HuH-7 (cell line): ENCODE results near the gene TMEM176A.

Experiments
- DNase-seq: peaks from one replicate; pipeline ENCODE4 v3.0.0; 2011; ENCODE audit warnings: low spot score

Gene TMEM176A

GRCh38 chr7:150820148-150820547 lies 19.6 kb downstream of the TMEM176A start:
- DNase-seq = no peak

DNA sequence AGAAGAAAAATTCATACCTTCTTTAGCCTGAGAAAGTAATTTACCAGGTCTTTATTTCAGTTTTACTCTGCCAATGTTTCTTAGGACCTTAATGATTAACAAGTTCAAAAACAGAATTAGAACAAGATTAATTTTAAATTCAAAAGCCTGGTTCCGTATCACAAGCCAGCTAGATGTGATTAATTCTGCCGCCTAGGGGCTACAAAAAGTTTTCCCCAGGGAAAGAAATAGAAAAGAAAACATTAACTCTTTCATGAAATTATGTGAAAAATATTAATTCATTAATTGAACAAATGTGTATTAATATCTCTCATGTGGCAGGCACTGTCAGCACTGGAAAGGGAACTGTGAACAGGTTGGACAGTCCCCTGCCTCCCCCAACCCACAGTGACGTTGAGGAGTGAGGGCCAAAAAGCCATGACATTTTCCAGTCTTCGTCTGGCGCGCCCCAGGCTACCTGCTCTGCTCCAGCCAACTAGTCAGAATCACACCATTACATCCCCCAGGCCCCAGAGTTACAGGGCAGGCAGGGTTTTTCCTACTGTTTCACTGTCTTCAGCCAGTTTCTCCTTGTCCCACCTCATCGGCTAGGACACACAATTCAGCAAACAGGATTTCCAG lies 20.1 kb downstream of the TMEM176A start:
- no peak for DNase-seq

- DNase-seq = no peak
These were observed 22.5 kb downstream of the TMEM176A start for GRCh38 chr7:150823043-150823442.

- no peak for DNase-seq
These were observed 23.0 kb downstream of the TMEM176A start for GRCh38 chr7:150823484-150824126.

- no peak for DNase-seq
These were observed 24.0 kb downstream of the TMEM176A start for GRCh38 chr7:150824379-150825177.

- no peak for DNase-seq
These were observed 25.7 kb downstream of the TMEM176A start for GRCh38 chr7:150826061-150826849.

GRCh38 chr7:150828384-150828783 lies 27.8 kb downstream of the TMEM176A start:
- no peak for DNase-seq

GRCh38 chr7:150829426-150829825 lies 28.9 kb downstream of the TMEM176A start:
- no peak for DNase-seq

DNA sequence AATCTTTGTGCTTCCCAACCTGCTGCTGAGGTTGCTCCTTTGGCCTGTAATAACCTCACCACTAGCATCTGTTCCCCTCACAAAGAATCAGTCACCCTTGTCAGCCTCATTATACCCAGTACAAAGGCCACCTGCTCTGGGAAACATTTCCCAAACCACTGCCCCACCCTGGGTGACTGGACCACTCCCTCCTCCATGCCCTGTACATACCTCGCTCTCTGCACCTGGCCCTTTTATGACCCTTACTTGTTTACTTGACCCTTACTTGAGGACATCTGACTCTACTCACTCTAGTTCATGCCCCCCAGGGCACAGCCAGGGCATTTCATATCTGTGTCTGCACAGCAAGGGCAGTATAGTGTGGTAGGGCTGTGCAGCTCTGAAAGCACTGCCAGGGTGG lies 30.4 kb downstream of the TMEM176A start:
- DNase-seq = peak; percentile 74

DNA sequence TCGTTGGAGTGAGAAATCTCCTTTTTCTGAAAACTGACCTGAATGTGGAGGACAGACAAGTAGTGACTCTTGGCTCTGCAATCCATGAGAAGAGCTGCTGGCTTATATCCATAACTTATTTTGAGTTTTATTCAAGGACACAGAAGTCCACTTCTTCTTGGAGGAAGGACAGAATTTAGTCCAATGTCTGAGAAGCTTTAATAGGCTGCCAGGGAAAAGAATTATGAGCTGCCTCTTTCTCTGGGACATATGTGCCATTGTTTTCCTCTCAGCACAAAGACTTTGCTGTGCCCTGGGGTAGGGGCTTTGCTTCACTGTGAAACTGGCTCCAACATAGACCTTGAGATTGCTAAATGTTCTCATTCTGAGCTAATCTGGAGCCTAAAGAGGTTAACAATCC lies 31.3 kb downstream of the TMEM176A start:
- no peak for DNase-seq

DNA sequence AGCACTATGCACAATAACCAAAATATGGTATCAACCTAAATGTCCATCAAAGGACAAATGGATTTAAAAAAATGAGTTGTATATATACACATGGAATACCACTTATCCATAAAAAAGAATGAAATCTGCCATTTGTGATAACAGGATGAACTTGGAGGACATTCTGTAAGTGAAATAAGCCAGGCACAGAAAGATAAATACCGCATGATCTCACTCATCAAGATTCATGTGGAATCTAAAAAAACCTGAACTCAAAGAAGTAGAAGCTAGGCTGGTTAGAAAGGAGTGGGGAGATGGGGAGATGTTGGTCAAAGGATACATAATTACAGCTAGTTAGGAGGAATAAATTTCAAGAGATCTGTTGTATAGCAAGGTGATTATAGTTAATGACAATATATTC lies 34.5 kb downstream of the TMEM176A start:
- no peak for DNase-seq

GRCh38 chr7:150835702-150836280 lies 35.2 kb downstream of the TMEM176A start:
- DNase-seq = no peak

- no peak for DNase-seq
These were observed 38.5 kb downstream of the TMEM176A start for GRCh38 chr7:150838965-150839650.

GRCh38 chr7:150842018-150842417 lies 41.4 kb downstream of the TMEM176A start:
- DNase-seq = no peak

DNA sequence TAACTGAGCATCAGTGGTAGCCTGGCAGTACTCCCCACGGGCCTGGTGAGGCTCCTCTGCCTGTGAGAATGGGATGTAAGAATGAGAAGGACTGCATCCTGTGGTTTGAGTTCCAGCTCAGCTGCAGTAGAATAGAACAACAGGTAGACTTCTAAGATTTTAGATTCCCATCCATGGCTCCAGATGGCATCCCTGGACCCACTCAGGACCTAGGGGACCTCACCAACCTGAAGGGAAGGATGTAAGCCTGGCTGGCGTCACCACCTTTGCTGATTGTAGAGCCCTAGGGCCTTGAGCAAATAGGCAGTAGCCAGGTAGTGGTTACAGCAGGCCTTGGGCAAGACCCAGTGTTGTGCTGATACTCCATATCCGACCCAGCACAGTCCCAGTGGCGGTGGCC lies 42.1 kb downstream of the TMEM176A start:
- no peak for DNase-seq

- no peak for DNase-seq
These were observed 44.9 kb downstream of the TMEM176A start for GRCh38 chr7:150845421-150845861.

DNA sequence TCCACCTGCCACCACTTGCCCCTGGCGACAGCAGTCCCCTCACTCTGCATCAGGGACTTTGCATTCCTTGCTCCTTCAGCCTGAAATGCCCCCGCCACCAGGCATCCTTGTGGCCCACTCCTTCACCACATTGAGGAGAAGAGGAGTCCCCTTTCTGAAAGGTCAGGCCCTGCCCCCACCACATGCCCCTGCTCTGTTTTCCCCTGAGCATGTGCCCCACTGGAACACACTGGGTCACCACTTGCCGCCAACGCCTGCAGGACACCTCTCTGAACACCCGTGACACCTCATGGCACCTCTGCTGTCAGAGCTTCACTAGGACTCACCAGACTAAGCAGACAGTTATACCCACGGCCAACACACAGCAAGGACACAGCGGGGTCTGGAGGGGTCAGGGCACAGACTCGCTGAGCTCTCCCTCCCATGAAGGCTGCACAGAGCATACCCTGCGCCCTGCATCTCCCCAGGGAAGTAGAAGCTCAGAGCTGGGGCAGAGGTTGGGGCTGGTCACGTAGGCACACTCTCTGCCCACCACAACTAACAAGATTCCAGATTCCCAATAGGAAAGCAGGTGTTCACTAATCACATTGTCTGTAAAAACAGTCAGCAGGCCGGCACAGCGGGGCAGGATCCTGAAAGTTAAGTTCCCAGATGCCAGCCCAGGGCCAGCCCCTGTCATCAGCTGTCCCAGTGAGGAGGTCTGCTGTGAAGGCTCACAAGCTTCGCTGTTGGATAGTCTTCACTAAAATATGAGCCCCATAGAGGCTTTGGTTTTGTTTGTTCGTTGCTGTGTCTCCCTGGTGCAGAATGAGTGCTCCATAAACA lies 45.9 kb downstream of the TMEM176A start:
- no peak for DNase-seq

GRCh38 chr7:150847536-150847935 lies 47.0 kb downstream of the TMEM176A start:
- DNase-seq = no peak

DNA sequence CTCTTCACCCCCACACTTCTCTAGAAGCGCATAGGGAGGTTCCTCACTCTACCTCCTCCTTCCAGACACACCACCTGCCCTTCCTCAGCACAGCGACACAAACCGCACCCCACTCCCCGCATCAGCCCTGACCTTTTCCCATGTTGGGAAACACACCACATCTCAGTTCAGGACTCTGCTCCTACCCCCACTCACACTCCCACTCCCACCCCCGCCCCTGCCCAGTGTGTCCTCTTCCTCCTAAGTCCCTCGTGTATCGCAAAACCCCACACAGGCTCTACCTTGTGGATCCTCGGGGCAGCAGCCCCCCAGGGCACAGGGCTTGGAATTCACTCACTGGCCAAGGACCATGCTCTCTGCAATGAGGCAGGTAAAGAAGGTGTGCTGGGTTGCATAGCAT lies 47.5 kb downstream of the TMEM176A start:
- DNase-seq = no peak

DNA sequence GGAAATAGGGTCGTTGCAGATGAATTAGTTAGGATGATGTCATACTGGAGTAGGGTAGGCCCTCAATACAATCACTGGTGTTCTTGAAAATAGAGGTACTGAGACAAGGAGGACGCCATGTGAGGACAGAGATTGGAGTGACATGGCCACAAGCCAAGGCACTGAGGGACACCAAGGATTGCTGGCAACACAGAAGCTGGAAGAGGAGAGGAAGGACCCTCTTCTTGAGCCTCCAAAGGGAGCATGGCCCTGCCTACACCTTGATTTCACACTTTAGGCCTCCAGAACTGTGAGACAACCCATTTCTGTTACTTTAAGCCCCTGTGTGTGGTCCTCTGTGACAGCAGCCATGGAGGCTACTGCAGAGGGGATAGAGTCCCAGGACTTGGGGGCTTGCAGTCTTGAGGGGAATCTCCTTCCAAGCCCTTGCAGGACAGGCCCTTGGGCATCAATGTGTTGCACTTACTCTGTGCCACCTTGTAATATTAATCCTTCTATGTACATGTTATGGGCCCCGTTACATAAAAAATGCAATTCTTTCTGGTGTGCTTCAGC lies 48.1 kb downstream of the TMEM176A start:
- DNase-seq = no peak
